Stimulated activated CD8-positive, alpha-beta memory T cell treated with anti-CD3 and anti-CD28 coated beads, Interleukin-4, amount 100 ng/mL, for 1 hour (primary cell): ENCODE measurements around the gene MACF1.

Experiments
- DNase-seq, 2 donors: peaks; one replicate each; pipeline ENCODE4 v3.0.0-alpha.2; 2020; ENCODE audit warnings: low read depth in 2 of 2, low spot score in 1 of 2

The MACF1 gene

GRCh38 chr1:39529901-39530535 is 325.5 kb downstream of the MACF1 start:
- no peak for DNase-seq

GRCh38 chr1:39531526-39531925 is 327.0 kb downstream of the MACF1 start:
- DNase-seq: no peak

DNA sequence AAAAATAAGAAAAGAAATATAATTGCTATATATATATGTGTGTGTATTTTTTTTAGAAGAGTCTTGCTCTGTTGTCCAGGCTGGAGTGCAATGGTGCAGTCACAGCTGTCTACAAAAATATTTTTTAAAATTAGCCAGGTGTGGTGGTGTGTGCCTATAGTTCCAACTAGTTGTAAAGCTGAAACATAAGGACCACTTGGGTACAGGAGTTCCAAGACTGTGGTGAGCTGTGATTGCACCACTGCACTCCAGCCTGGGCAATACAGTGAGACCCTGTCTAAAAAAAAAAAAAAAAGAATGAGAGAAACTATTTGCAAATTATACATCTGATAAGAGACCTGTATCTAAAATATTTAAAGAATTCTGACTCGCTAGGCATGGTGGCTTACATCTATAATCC is 328.9 kb downstream of the MACF1 start:
- DNase-seq: no peak
